Gastrocnemius medialis (tissue), 4 donors: ENCODE data around the gene PPRC1. TPM values are rescaled to one million over a fixed set of nuclear protein-coding genes. Genes with fewer than 3 reads are reported as not detected.
"Not testable (repeated sequence)": the region's sequence is repeated elsewhere in the genome, so short reads cannot be mapped to it uniquely, and the experiment has no call there.

Source experiments
- ATAC-seq, 2 donors: fragments of 150-250 bp; one replicate each; pipeline ENCODE4 v1.9.1; 2016
- DNase-seq, 2 donors: peaks; one replicate each; pipeline ENCODE4 v3.0.0-alpha.2; 2019
- H3K27ac ChIP-seq, 4 donors: fragments of 200-600 bp; sonication (generic); 1 replicate in 1 of 4; 2 replicates in 3 of 4; pipeline ENCODE4 v1.5.1; 2016 to 2018; ENCODE audit warnings: mild to moderate bottlenecking in 2 of 4, moderate library complexity in 1 of 4
- H3K27me3 ChIP-seq, 3 donors: fragments of 200-600 bp; sonication (generic) in 2 of 3; 1 replicate in 1 of 3; 2 replicates in 2 of 3; pipeline versions ENCODE4 v1.5.1 to v1.6.0; 2016 to 2019; ENCODE audit warnings: mild to moderate bottlenecking in 1 of 3, moderate library complexity in 1 of 3
- H3K36me3 ChIP-seq, 2 donors: fragments of 200-600 bp; sonication (generic) in 1 of 2; one replicate each; pipeline ENCODE4 v1.5.1; 2017 to 2018
- H3K4me1 ChIP-seq, 2 donors: fragments of 200-600 bp; sonication (generic) in 1 of 2; one replicate each; pipeline ENCODE4 v1.5.1; 2016 to 2017; ENCODE audit warnings: mild to moderate bottlenecking in 2 of 2
- H3K4me3 ChIP-seq, 4 donors: fragments of 200-600 bp; sonication (generic) in 3 of 4; 1 replicate in 1 of 4; 2 replicates in 3 of 4; pipeline ENCODE4 v1.5.1; 2016 to 2019; ENCODE audit warnings: mild to moderate bottlenecking in 2 of 4
- H3K9me3 ChIP-seq, 3 donors: fragments of 200-600 bp; sonication (generic) in 2 of 3; 1 replicate in 1 of 3; 2 replicates in 2 of 3; pipeline ENCODE4 v1.5.1; 2016 to 2019
- CTCF ChIP-seq, 5 experiments: fragments of 450-650 bp in 3 of 5; fragments of 200-600 bp in 2 of 5; sonication (generic) in 2 of 5; IDR thresholded peaks in 4 of 5; conservative IDR thresholded peaks in 1 of 5; 1 replicate in 4 of 5; 2 replicates in 1 of 5; pipeline ENCODE4 v1.5.1; 2016 to 2019; ENCODE audit warnings: antibody characterized with exemption in 5 of 5, mild to moderate bottlenecking in 3 of 5, moderate library complexity in 3 of 5
- POLR2A ChIP-seq, 2 donors: fragments of 450-650 bp; IDR thresholded peaks; one replicate each; pipeline ENCODE4 v1.6.1; 2017; ENCODE audit warnings: antibody characterized with exemption in 2 of 2, mild to moderate bottlenecking in 2 of 2, moderate library complexity in 2 of 2
- in situ Hi-C, 4 donors: fragments of 200-750 bp; cut with MboI; loops; one replicate each; pipeline versions ENCODE4 v1.15.0 to v1.8.0; 2017; ENCODE audit warnings: low sequenced_read_pairs in 4 of 4
- intact Hi-C: fragments of 100-400 bp; cut with DNase I; formaldehyde crosslinking; loops from one replicate; pipeline ENCODE4 v1.15.1; 2023; ENCODE audit warnings: low total_unique reads
- total RNA-seq, 4 donors: library from RNA; depleted of rRNA; stranded (reverse); fragments of >200 nt; gene quantifications; one replicate each; pipeline versions ENCODE4 v1.1.0 to v1.2.3, GENCODE V29; 2016

Gene PPRC1
- total RNA-seq, 4 donors from 2014 or later: 13.3 to 26.5 (median 17.1) TPM

- no peak for TF ChIP-seq POLR2A (IDR thresholded peaks at IDR 0.05)
- H3K9me3 ChIP-seq: no peaks in the 10 kb centered on the region
- DNase-seq (no peak), ATAC-seq (no peak)
- no peaks in the 10 kb centered on the region for H3K36me3 ChIP-seq
- intact Hi-C loops (no loop called here), in situ Hi-C loops (no loop called here)
- no peak overlapping the region for H3K4me3 ChIP-seq
- no peaks in the 10 kb centered on the region for H3K4me1 ChIP-seq
- no peaks in the 10 kb centered on the region for H3K27me3 ChIP-seq
- no peak overlapping the region for H3K27ac ChIP-seq
Measured at GRCh38 chr10:102188298-102188940, 55.6 kb downstream of the PPRC1 start.

- ATAC-seq, H3K36me3 ChIP-seq, in situ Hi-C loops, intact Hi-C loops, H3K4me3 ChIP-seq, H3K27ac ChIP-seq, H3K27me3 ChIP-seq, H3K9me3 ChIP-seq, DNase-seq, H3K4me1 ChIP-seq: not testable (repeated sequence)
Measured at GRCh38 chr10:102188941-102189898, 56.4 kb downstream of the PPRC1 start.

- TF ChIP-seq CTCF (IDR thresholded peaks at IDR 0.05 in 4 of 5, conservative IDR thresholded peaks at IDR 0.05 in 1 of 5) (no peak), POLR2A (IDR thresholded peaks at IDR 0.05) (no peak)
- in situ Hi-C loops (no loop called here), intact Hi-C loops (no loop called here)
- Histone ChIP-seq H3K27ac (no peak overlapping the region), H3K4me1 (no peaks in the 10 kb centered on the region), H3K4me3 (no peak overlapping the region), H3K27me3 (no peaks in the 10 kb centered on the region), H3K9me3 (no peaks in the 10 kb centered on the region), H3K36me3 (no peaks in the 10 kb centered on the region)
- no peak for DNase-seq
- no peak for ATAC-seq
Measured at GRCh38 chr10:102191956-102192355, 59.1 kb downstream of the PPRC1 start.

GRCh38 chr10:102195296-102195870 is 62.5 kb downstream of the PPRC1 start:
- ATAC-seq: no peak
- intact Hi-C loops: no loop called here
- H3K4me3 ChIP-seq: no peak overlapping the region

GRCh38 chr10:102196893-102197292 is 64.1 kb downstream of the PPRC1 start:
- in situ Hi-C loops (no loop called here), intact Hi-C loops (no loop called here)
- TF ChIP-seq CTCF (IDR thresholded peaks at IDR 0.05 in 4 of 5, conservative IDR thresholded peaks at IDR 0.05 in 1 of 5) (no peak), POLR2A (IDR thresholded peaks at IDR 0.05) (no peak)
- H3K4me3 ChIP-seq: no peak overlapping the region
- H3K4me1 ChIP-seq: peaks cover 0 to 4% of the 10 kb centered on the region in 2 donors
- DNase-seq (no peak), ATAC-seq (no peak)
- no peaks in the 10 kb centered on the region for H3K9me3 ChIP-seq
- no peaks in the 10 kb centered on the region for H3K27me3 ChIP-seq
- H3K36me3 ChIP-seq: no peaks in the 10 kb centered on the region
- no peak overlapping the region for H3K27ac ChIP-seq

More at GRCh38 chr10:102195296-102195870, 62.5 kb downstream of the PPRC1 start:
- Histone ChIP-seq H3K27ac (no peak overlapping the region), H3K27me3 (no peaks in the 10 kb centered on the region), H3K36me3 (no peaks in the 10 kb centered on the region), H3K9me3 (no peaks in the 10 kb centered on the region), H3K4me1 (peaks cover 0 to 4% of the 10 kb centered on the region in 2 donors)
- DNase-seq: no peak
- in situ Hi-C loops: no loop called here
- TF ChIP-seq CTCF (IDR thresholded peaks at IDR 0.05 in 4 of 5, conservative IDR thresholded peaks at IDR 0.05 in 1 of 5) (no peak), POLR2A (IDR thresholded peaks at IDR 0.05) (no peak)
